SIG-M5 (cell line): Measurements from ENCODE around the gene CHAT.

Source experiments
- DNase-seq: peaks from one replicate; lab custom pipeline; 2025; lab: John Stamatoyannopoulos, UW

CHAT gene

DNA sequence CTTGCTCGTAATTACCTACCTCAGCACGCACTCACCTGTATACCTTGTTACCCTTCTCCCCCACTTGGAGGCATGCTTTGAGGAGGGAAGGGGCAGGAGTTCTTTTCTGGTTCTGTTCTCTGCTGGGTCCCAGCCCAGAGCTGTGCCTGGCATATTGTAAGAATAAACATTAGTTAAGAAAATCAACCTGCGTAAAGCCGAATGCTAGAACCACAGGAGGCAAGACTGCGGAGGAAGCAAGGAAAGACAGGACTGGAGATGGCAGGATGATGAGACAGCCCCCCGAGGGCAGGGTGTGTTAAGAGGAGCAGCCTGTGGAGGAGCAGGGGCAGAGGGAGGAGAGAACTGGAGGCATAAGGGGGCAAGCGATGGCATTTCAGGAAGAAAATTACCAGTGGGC, 75.1 kb downstream of the CHAT start:
- no peak for DNase-seq

DNA sequence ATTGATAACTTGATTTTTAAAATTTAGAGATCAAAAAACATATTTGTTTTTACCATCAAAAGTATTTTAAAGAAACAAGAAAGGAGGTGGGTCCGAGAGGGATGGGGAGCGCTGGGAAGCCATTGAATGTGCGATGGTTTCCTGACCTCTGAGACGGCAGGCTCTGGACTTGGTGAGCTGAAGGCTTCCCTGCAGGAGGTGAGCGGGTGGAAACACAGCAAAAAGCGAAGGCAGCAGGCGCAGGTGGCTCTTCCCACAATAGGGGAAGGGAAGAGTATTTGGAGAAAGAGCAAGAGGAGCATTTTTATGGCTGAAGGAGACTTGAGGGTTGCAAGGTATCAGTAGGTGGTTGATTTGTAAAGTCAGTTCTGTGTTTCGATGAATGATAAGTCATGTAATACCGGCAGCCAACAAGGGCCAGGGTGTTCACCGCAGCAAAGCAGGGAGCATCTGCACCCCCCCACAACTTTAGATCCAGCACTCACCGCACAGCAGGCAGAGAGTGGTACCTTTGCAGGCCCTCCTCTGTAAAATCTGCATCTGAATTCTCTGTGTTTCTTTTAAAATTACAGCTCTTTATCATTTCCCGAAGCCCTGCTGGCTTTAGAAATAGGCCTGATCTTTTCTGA, 76.2 kb downstream of the CHAT start:
- DNase-seq, result no peak

- DNase-seq, result no peak
Measured at GRCh38 chr10:49690698-49691356, 77.0 kb downstream of the CHAT start.

DNA sequence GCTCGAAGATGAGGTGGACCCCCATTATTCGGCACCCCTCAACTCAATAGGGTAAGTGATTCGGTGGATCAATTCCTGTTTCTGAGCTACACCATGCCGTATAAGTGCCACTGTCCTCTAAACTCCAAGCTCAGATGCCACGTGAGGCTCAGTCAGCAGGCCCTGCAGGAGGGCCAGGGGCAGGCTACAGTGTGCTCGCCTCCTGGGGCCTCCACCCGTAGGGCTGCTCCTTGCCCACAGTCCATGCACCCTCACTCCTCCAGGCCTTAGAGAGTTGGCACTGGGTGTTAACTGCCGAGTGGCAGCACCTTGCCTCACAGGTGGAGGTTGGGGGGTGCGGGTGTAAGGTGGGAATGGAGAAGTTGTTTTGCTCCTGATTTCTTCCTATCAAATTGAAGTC, 77.8 kb downstream of the CHAT start:
- no peak for DNase-seq

DNA sequence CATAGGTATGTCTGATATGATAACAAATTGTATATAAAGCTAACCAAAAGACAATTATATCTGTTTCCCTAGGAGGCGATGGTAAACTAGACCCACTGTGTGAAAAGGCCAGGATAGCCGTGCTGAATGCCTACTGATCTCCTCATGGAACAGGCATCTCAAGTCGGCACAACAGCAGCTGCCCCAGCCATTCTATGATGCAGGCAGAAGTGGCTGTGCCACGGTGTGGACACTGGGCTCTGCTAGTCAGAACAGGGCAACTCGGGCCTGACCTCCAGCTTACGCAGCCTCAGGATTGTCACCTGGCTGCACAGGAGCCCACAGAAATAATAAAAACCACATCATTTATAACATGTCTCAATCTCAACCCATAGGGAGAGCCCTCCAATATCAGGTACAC, 80.6 kb downstream of the CHAT start:
- DNase-seq, result no peak

DNA sequence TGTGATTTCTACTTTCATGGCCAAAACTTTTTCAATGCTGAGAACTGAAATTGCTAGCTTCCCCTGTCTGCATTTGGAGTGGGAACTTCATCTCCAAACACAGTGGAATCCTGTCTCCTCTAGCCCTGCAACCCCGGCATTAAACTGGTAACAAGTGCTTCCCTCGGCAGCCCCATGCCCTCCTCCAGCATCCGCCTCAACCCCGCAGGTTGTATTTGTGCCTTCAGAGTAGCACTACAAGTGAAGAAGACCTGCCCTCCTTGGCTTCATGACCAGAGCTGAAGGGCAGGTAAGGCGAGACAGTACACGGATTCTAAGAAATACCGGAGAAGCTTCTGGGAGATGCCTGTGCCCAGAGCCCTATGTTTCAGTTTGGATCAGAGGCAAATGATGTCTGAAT, 82.5 kb downstream of the CHAT start:
- DNase-seq, result no peak

- no peak for DNase-seq
Measured at GRCh38 chr10:49698679-49699078, 84.8 kb downstream of the CHAT start.

DNA sequence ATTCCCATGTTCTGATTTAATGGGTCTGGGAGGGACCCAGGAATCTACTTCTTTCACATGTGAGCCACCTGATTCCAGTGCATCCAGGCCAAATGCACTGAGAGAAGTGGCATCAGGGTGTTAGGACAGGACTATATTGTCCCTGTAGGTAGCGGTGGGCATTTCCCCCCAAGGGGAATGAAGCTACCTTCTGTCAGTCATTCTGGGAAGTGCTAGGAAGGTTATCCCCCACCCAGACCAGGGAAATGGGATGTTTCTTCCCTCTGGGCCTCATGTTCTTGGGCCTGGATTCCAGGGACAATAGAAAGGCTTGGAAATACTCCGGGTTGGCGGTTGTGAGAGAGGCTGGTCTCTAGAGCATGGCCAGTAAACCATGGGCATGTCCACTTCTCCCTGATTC, 86.4 kb downstream of the CHAT start:
- DNase-seq, result no peak

- no peak for DNase-seq
Measured at GRCh38 chr10:49700997-49701396, 87.2 kb downstream of the CHAT start.

- DNase-seq, result no peak
Measured at GRCh38 chr10:49707585-49707984, 93.7 kb downstream of the CHAT start.

DNA sequence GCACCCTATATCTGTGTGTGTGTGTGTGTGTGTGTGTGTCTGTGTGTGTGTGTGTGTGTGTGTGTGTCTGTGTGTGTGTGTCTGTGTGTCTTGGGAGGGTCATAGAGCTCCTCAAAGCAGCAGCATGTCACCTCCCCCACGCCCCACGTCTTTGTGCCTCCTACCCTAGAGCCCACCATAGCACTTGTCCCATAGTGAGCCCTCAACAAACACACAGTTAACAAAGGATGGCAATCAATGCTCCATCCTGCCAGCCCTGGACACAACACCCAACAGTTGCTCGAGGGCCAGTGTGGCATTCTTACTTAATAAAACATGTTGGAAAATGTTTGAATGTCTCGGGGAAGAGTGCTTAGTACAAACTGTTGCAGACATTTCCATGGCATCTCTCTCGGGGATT, 96.1 kb downstream of the CHAT start:
- DNase-seq, result no peak

- DNase-seq, result no peak
Measured at GRCh38 chr10:49710966-49711365, 97.1 kb downstream of the CHAT start.

- no peak for DNase-seq
Measured at GRCh38 chr10:49711481-49711880, 97.6 kb downstream of the CHAT start.

- DNase-seq, result no peak
Measured at GRCh38 chr10:49713266-49713665, 99.4 kb downstream of the CHAT start.
